HG02852 (cell line): Measurements from ENCODE around the gene CNTN4.
"Not testable (repeated sequence)": the region's sequence is repeated elsewhere in the genome, so short reads cannot be mapped to it uniquely, and the experiment has no call there.

Experiments used
- ATAC-seq: cut with Tn5 transposase; IDR thresholded peaks from one replicate; pipeline ENCODE4 v1.9.1; 2021; ENCODE audit warnings: mild to moderate bottlenecking, moderate library complexity; ENCODE audit not compliant: unreplicated experiment

Gene CNTN4

DNA sequence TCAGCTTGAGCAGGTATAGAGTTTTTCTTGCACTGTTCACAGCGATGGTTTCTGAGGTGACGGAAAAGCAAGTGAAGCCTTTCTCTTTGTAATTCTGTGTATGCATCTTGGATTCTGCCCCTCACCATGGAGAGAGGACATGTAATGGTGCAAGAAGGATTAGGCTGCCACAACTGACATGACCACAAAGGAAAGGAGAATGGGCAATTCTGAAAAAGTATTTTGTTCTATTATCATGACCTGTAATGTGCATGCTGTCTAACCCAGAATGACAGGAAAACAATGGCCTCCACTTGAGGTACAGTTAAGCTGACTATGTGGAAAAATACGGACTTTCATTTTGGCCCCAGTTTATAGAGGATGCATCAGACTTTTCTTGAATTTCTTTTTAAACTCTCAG lies 784.6 kb downstream of the CNTN4 start:
- no peak for ATAC-seq

DNA sequence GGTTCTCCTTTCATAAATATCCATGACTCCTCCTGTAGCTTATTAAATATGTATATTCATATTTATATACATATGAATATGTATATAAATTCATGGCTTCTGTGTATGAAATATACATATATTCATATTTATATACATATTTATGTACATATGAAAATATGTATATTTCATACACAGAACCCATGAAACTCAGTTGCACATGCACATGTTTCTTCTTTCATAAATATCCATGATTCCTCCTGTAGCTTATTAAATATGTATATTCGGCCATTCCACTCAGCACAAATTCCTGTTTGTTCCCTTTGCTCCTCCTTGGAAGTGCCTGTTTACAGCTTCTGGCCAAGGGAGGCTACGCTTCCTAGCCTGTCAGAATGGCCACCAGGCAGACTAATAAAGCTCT lies 789.9 kb downstream of the CNTN4 start:
- no peak for ATAC-seq

DNA sequence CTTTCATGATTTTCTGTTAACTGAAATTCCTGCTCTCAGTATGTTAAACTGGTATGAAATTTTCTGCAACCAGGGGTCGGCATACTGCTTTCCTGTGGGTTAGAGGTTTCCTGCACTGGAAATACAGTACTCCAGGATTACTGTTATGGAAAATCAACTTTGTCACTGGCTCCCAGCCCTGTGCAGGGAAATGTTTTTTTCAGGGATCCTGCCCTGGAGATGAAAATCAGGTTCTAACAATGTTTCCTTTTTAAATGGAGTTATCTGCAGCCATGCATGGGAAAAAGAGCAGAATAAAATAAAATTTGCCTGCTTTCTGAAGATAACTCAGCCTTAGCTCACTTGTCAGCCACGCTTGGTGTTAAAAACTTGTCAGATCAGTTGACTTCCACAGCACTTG lies 791.1 kb downstream of the CNTN4 start:
- no peak for ATAC-seq

DNA sequence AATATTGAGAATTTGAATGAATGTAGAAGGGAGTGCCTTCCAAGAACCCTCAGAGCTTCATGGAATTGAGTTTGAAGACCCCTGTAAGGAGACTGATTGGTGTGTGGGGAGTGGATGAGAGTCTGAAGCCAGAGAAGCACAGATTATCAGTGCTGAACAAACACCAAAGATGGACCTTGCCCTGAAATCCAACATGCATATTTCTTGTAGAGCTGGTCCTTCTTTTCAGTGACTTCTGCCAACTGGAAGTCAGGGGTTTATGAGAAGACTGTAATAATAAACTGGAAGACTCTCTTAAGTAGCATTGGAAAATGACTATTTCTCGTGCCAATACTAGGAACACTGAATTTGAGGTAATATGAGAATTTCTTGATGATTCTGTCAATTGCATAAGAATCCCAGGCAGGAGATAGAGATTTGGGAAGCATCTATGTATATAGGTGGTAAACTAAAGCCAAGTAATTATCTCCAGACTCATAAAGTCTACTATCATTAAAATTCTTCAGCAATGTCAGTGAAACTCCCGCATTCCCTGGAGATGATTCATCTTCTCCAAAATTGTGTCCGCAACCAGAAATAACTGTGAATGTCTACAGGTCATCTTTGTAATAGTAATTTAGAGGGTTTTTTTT lies 797.8 kb downstream of the CNTN4 start:
- ATAC-seq, result no peak

DNA sequence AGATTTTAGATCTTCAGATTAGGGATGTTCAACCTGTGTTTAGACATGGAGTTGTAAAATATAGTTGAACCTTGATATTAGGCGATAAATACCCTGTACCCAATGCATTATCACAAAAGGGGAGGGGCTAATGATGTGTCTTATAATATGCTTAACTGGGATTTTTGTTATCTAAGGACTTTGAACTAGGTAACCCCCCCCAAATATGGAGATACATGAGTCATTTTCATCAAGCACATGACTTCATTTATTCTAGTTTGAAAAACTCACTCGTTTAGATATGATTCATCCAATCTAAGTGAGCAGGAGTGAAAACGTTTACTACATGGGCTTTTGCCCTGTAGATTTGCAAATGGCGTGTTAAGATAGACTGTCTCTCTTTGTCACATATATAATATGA lies 799.2 kb downstream of the CNTN4 start:
- ATAC-seq, result no peak

DNA sequence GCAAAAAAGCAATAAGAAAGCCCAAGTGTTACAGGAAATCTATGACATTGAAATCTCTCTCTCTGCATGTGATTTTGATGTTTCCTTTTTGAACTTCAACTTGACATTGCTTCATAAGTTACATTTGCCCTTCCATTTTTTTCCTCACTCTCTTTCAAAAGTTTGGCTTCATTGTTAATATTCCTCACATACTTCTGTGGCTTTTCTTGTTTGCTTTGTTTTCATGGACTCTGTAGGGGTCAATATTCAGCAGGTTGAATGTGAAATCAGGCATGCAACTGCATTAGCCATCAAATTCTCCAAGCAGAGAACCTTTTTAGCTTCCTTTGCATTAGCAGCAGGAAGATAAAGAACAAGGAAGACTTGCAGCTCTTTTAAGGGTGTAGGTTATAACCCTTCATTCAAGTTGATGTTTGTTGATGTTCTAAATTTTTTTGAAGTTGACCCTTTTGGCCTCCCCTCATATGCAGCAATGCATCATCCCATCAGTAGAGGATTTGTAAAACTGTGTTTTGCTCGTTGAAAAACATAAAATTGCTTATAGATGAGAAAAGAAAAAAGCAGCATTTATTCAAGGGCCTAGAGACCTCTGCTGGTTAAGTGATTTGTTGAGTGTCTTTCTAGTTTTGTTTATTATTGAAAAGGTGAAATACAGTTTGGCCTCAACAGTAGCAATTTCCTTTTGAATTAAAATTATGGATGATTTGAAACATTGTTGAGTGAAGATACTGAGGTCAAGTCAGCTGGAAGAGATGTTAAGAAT lies 800.1 kb downstream of the CNTN4 start:
- ATAC-seq, result no peak

DNA sequence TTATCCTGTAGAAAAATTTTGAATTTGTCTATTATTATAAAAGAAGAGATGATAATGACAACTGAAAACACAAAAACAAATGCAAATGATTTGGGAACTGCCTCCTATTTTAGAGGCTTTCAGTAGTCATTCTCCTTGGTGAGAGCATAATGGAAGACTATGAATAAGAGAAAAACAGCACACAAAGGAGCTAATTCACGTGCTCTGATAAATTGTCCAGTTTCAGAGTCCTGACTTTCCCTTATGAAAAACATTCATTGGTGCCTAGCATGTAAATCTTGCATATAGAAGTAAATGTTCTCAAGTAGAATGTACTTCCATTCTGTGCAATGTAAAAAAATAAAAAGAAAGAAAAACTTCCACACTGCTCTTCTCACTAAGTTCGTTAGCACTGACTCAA lies 805.4 kb downstream of the CNTN4 start:
- no peak for ATAC-seq

DNA sequence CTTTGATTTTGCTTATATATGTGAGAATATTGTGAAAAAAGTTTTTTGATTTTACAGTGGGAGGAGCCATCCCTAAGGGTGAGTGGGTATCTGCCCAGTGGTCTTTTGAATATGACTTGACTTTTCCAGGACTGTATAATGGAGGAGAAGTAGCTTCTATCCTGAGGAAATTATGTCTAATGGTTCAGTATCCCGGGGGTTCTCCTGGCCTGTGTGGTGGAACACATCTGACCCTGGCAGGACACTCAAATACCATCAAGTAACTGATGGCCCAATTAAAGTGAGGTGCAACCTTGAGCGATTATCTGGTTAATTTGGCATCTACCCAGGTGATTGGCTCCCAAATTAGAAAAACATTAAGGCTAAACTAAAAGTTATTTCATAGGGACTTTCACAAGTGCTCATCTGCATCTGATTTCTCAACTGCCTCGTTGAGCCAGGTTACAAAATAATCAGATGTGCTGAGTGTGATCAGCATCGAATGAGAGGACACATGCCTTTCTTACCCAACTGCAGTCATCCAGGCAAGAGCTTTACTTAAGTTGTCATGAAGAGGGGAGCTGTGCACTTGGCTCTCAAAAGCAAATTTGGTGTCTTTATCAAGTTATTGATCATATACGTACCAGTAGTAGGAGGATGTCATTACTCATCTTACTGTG lies 810.2 kb downstream of the CNTN4 start:
- ATAC-seq, result no peak

DNA sequence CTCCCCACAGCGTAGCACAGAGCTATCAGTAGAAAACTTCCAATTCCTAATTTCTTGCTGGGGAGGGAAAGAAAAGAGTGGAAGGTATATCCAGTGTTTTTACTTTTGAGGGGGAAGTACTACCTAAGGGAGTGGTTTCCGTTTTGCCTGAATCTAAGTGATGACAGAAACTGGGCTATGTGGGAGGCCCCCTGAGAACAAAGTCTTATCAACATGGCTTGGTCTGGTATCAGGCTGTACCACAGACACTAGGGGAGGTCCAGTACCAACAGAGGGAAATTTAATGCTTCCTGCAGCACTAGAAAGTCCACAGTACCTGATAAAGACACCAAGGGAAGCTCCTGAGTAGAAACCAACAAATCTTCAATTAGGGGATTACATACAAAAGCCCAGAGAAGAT lies 812.3 kb downstream of the CNTN4 start:
- no peak for ATAC-seq

DNA sequence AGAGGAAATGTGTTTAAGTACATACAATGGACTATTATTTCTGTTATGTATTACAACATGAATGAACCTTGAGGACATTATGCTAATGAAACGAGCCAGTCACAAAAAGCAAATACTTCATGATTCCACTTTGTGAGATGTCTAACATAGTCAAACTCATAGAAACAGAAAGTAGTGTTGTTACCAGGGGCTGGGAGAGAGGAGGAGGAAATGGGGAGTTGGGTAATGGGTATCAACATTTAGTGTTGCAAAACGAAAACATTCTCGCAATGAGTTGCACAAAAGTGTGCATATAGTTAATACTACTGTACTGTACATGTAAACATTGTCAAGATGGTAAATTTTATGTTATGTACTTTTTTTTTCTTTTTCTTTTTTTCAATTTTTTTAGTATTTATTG lies 817.2 kb downstream of the CNTN4 start:
- no peak for ATAC-seq

DNA sequence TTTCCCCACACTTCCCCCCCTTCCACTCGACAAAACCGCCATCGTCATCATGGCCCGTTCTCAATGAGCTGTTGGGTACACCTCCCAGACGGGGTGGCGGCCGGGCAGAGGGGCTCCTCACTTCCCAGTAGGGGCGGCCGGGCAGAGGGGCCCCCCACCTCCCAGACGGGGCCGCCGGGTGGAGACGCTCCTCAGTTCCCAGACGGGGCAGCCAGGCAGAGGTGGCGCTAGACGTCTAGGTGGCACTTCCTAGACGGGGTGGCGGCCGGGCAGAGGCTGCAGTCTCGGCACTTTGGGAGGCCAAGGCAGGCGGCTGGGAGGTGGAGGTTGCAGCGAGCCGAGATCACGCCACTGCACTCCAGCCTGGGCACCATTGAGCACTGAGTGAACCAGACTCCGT lies 818.0 kb downstream of the CNTN4 start:
- ATAC-seq, result not testable (repeated sequence)

DNA sequence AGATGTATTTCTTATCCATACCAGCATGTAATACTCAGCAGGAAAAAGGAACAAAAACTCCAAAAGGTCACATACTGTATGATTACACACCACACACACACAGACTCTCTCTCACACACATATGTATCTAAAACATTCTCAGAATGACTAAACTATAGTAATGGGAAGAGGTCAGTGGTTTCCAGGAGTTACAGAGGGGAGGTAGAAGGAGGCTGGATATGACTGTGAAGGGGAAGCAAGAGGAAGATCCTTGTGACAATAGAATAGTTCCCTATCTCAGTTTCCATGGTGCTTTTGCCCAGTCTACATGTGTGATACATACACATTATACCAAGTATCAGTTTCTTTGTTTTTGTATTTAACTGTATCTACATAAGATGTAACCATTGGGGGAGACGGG lies 821.4 kb downstream of the CNTN4 start:
- ATAC-seq, result no peak

DNA sequence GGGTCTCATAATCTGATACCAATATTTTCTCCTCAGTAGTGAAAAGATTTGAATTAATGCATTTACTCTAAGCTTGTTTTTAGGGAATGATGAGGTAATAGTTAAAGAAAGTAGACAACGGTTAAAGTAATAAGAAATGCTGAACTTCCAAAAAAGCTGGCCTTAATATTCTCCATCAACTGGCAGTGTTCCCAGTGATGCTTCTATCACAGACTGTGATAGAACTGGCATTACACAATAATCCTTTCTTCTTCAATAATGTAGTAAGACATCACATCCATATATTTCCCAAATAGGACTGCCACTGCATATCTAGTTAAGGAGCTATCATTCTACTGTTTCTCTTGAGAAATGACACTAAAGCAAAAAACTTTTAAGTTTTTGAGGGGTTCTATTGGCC lies 822.8 kb downstream of the CNTN4 start:
- ATAC-seq, result no peak

DNA sequence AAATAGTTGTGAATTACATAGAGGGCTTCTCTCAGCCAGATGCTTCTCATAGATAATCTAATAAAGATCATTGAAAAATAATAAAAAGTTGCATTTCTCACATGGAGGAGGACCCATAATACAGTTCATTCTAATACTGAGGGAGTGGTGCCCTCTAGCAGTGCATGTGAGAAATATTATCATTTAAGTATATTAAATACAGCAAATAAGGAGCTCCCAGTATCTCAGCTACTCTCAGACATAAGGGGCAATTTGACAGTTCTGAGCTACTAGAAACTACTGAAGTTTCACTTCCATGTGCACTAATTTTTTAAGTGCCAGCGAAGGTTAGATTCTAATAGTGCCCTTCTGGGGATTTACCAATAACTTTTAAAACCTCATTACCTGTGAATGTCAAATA lies 823.2 kb downstream of the CNTN4 start:
- peak; percentile 83 for ATAC-seq

DNA sequence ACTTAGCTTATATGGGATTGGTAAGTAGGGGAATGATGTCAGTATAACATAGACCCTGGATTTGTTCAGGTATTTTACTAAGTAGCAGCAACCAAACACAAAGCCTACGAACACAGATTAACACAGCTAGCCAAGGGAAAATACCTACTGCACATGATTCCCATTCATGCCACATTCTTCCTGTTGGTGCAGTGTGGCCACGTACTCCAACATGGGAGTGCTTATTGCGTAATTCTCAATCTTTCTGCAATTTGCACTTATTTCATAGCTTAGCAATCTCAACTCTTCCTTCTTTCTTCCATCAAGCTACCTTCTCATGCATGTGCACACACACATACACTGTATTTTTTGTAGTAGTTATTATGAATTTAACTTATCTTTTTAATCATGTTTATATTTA lies 824.7 kb downstream of the CNTN4 start:
- no peak for ATAC-seq

DNA sequence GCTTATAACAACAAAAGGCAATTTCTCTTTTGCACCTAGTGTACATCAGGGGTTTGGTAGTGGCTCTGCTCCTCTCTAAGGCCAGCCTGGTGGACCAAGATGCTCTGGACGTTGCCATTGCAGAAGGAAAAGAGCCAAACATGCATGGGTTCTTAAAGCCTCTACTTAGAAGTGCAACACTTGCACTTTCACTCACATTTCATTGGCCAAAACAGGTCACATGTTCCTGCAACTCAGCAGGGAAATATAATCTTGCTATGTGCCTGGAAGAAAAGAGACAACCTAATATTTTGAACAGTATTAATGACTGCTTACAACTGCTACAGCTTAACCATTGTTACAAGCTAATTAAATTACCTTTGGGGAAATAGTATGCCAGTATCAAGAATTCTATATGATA lies 828.6 kb downstream of the CNTN4 start:
- no peak for ATAC-seq

DNA sequence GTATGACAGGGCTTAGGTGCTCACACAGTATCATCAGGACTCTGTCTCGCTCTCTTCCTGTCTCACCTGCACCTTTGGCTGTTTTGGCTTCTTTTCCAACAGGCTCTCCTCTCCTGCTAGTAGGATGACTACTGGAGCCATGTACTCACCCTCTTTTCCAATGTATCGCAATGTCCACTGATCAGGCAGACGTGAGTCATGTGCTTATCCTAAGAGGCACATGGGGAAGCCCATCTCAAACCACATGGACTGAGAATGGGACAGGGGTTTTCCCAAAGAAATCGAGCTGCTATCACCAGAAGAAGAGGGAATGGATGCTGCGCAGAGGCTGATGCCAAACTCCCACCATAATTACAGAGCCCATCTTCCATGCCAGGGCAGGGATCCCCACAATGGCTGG lies 830.9 kb downstream of the CNTN4 start:
- no peak for ATAC-seq

DNA sequence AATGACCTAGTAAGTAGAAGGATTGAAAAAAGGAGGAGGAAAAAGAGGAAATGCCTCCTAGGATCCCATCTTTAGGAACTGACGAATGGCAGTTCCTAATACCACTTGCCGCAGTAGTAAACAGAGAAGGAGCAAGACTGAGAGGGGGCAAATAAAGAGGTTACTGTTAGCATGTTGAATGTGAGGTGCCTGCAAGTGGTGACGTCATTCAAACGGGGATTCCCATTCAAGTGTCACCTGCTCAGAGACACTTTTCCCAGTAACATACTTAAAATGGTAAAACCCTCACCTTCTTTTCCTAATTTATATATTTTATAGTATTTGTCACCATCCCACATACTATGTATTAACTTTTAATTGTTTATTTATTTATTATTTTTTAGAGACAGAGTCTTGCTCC lies 832.6 kb downstream of the CNTN4 start:
- peak; percentile 40 for ATAC-seq

DNA sequence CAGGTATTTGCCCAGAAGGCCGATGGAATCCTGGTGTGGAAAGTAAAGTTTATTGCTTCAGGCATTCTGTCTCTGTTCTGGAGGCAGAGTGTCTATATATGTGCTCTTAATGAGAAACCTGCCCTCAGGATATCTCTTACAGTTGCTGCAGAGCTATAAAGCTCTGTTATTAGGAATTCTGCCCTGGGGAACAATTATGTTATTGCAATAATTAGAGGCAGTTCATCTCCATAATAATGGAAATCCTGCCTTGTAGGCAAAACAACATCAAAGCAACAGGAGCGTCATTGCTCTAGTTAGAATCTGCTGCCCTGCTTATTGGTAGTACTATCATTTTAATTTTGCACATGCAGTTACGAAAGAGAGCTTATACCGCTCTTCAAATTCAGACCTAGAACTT lies 835.9 kb downstream of the CNTN4 start:
- ATAC-seq, result no peak

DNA sequence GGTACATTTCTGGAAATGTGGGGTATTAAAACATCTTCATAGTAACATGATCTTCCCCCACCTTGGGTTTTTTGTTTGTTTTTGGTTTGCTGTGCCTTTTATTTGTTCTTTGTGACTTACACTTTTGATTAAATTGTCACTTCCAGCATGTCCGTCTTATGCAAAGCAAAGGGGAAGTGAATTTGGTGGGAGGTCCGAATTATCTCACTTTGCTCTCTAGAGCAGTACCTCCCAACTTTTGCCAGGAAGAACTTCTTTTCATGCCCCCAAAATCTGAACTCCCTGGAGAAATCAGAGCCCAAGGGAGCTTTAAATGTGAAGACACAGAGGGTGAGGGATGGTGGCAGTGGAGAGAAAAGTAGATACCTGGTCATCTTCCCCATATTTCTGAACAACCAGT lies 838.4 kb downstream of the CNTN4 start:
- no peak for ATAC-seq

DNA sequence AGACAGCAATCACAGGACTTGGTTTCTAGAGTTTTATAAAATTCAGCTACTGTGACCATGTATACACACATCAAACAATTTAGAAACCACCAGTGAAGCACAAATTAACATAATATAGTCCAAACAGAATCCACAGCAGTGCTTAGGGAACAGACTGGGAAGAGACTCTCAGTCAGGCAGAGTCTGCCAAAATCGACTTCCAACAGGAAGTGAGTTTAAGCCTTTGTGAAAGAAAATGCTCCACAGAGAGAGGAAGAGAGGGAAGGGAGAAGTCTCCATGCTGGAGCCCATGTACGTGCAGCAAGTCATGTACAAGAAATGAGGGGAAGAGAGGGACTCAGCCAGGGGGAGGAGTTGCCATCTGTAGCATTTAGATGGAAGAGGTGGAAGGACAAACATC lies 838.9 kb downstream of the CNTN4 start:
- ATAC-seq, result no peak

DNA sequence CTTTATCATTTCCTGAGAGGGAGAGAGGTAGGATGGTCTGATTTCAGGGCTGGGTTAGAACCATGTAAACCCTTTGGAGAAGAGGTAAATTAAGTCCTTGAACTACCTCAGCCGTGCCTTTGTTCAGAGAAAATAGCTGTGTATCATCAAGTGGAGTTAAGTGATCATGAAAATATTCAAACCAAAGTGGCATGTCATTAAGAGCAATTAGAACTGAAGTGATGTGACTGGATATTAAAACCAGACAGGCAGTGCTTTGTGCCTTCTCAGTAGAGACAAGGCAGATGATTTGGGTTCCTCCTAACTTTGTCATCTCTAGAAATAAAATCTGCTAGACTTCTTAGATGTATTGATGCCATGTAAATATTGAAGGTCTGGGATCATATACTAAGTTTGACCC lies 840.0 kb downstream of the CNTN4 start:
- no peak for ATAC-seq
